Panc1 (cell line): ENCODE measurements around the gene AEN. TPM values are rescaled to one million over a fixed set of nuclear protein-coding genes. Genes with fewer than 3 reads are reported as not detected.
A peak's percentile ranks its signal among the peaks of the same experiment; 100 is the strongest.

Experiments used
- ATAC-seq: fragments of 200-7000 bp; cut with Tn5 transposase; 2 replicates; pipeline ENCODE4 v1.9.1; 2020; ENCODE audit warnings: mild to moderate bottlenecking, moderate library complexity
- BruUV-seq: library from RNA; stranded (reverse); fragments of 400-500 nt; replicated peaks from 2 replicates; lab custom pipeline; 2021; lab: Mats Ljungman, UMichigan
- CTCF ChIA-PET: fragments of 300-600 bp; sonication (Branson Sonifier 250); formaldehyde crosslinking; loops from one replicate; lab custom pipeline; 2022; ENCODE audit warnings: antibody characterized with exemption; lab: Charles Lee
- POLR2A ChIA-PET: fragments of 300-600 bp; sonication (Branson Sonifier 250); formaldehyde crosslinking; loops from one replicate; lab custom pipeline; 2022; ENCODE audit warnings: antibody characterized with exemption; lab: Charles Lee
- DNase-seq: peaks from one replicate; pipeline ENCODE4 v3.0.0-alpha.2; 2010; ENCODE audit warnings: low read depth, low spot score
- H3K27ac ChIP-seq: 2 replicates; pipeline ENCODE4 v1.5.1; 2011; ENCODE audit warnings: mild to moderate bottlenecking, low read length, inconsistent platforms
- H3K27me3 ChIP-seq: fragments of 200-500 bp; sonication (Bioruptor generic); 2 replicates; pipeline ENCODE4 v1.6.0; 2014; ENCODE audit warnings: low read length, inconsistent platforms; ENCODE audit not compliant: control insufficient read depth, insufficient read depth
- H3K36me3 ChIP-seq: fragments of 200-500 bp; sonication (Bioruptor generic); 2 replicates; pipeline ENCODE4 v1.5.1; 2014; ENCODE audit warnings: inconsistent platforms, mild to moderate bottlenecking, low read length, moderate library complexity; ENCODE audit not compliant: control insufficient read depth, insufficient read depth
- H3K4me1 ChIP-seq: 2 replicates; pipeline ENCODE4 v1.5.1; 2011; ENCODE audit warnings: inconsistent platforms, mild to moderate bottlenecking, low read length, moderate library complexity; ENCODE audit not compliant: control insufficient read depth, insufficient read depth
- H3K4me3 ChIP-seq, 2 experiments: 2 replicates each; pipeline ENCODE4 v1.5.1; 2011 to 2012; ENCODE audit warnings: low read depth in 2 of 2, low read length in 2 of 2, mild to moderate bottlenecking in 2 of 2, inconsistent platforms in 1 of 2, moderate library complexity in 1 of 2
- H3K9me3 ChIP-seq: fragments of 200-500 bp; sonication (Bioruptor generic); 2 replicates; pipeline ENCODE4 v1.5.1; 2014; ENCODE audit warnings: low read depth, mild to moderate bottlenecking, inconsistent platforms, low read length, moderate library complexity; ENCODE audit not compliant: control insufficient read depth, insufficient read depth
- CTCF ChIP-seq: fragments of 450-650 bp; IDR thresholded peaks from 2 replicates; pipeline ENCODE4 v1.5.1; 2017; ENCODE audit warnings: mild to moderate bottlenecking
- POLR2AphosphoS5 ChIP-seq: IDR thresholded peaks from 2 replicates; pipeline ENCODE4 v1.6.1; 2012; ENCODE audit warnings: mild to moderate bottlenecking, low read depth, low read length, moderate library complexity
- SIN3A ChIP-seq: IDR thresholded peaks from 2 replicates; pipeline ENCODE4 v1.6.1; 2012; ENCODE audit warnings: low read depth, mild to moderate bottlenecking, low read length, moderate library complexity, borderline replicate concordance; ENCODE audit not compliant: insufficient read depth
- TCF7L2 ChIP-seq: IDR thresholded peaks from 2 replicates; pipeline ENCODE4 v1.6.1; 2011; ENCODE audit warnings: mild to moderate bottlenecking, low read depth, low read length, inconsistent platforms
- in situ Hi-C: cut with HindIII; loops from 2 replicates; pipeline ENCODE4 v1.10.0; 2016; ENCODE audit warnings: low sequenced_read_pairs, low pct_unique_long_range_greater_than_20kb
- intact Hi-C: fragments of 100-400 bp; cut with micrococcal nuclease; formaldehyde crosslinking; loops from one replicate; pipeline ENCODE4 v1.10.0; 2022; ENCODE audit not compliant: unreplicated experiment
- total RNA-seq: library from RNA; stranded (reverse); gene quantifications from one replicate; pipeline ENCODE4 v1.2.1, GENCODE V29; 2021; ENCODE audit not compliant: unreplicated experiment
- TF ChIP-seq, protein P1 (sequence below), 2 experiments: IDR thresholded peaks; 2 replicates each; pipeline ENCODE4 v1.6.1; 2011 to 2012; ENCODE audit warnings: low read depth in 2 of 2, control low read depth in 1 of 2, low read length in 1 of 2, mild to moderate bottlenecking in 1 of 2, moderate library complexity in 1 of 2; ENCODE audit not compliant: insufficient read depth in 1 of 2

Gene AEN
- total RNA-seq, 1 experiment from 2014 or later = 38.7 TPM

DNA sequence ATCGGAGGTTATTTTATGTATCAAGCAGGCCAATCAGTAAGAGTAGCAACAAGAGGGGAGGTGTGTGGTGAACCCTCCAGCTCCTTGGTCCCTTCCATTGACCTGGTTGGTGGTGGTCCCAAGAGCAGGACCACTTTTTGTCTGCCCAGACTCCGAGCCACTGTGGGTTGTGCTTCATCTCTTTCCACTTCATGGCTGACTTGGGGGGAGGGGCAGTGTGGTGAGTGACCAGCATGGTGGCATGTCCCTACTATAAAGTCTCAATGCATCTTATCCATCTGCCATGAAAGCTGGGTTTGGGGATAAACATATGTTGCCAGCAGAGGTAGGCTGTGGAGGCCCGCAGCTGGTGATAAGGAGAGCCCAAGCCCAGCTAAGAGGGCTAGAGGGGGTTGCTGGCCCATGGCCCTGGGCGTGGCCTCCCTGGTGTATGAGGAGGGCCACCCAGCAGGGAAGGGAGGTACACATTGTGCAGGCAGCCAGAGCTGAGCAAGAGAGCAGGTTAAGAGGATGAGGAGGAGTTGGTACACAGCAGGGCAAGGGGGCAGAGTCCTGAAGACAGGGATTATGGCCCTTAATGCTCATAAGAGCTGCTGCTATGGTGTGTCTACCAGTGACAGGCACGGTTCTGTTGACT is 7.0 kb downstream of the AEN start:
- ATAC-seq (0 out of 2 replicates have a peak, but pooled peaks have one; percentile 23), DNase-seq (no peak)
- Histone ChIP-seq H3K9me3 (no peaks in the 10 kb centered on the region), H3K4me3 (no peak overlapping the region), H3K4me1 (peaks cover 9% of the 10 kb centered on the region), H3K27ac (no peak overlapping the region), H3K36me3 (peaks cover 19% of the 10 kb centered on the region), H3K27me3 (no peaks in the 10 kb centered on the region)
- ChIA-PET CTCF (no interaction called here), POLR2A (interaction anchor here (0.8 kb wide), 1 partner anchor 10 kb away, joined by 3 read pairs; no protein-coding TSS in a partner anchor)
- TF ChIP-seq POLR2AphosphoS5 (no peak), SIN3A (no peak), CTCF (no peak), TCF7L2 (no peak)
- TF ChIP-seq, protein P1, sequence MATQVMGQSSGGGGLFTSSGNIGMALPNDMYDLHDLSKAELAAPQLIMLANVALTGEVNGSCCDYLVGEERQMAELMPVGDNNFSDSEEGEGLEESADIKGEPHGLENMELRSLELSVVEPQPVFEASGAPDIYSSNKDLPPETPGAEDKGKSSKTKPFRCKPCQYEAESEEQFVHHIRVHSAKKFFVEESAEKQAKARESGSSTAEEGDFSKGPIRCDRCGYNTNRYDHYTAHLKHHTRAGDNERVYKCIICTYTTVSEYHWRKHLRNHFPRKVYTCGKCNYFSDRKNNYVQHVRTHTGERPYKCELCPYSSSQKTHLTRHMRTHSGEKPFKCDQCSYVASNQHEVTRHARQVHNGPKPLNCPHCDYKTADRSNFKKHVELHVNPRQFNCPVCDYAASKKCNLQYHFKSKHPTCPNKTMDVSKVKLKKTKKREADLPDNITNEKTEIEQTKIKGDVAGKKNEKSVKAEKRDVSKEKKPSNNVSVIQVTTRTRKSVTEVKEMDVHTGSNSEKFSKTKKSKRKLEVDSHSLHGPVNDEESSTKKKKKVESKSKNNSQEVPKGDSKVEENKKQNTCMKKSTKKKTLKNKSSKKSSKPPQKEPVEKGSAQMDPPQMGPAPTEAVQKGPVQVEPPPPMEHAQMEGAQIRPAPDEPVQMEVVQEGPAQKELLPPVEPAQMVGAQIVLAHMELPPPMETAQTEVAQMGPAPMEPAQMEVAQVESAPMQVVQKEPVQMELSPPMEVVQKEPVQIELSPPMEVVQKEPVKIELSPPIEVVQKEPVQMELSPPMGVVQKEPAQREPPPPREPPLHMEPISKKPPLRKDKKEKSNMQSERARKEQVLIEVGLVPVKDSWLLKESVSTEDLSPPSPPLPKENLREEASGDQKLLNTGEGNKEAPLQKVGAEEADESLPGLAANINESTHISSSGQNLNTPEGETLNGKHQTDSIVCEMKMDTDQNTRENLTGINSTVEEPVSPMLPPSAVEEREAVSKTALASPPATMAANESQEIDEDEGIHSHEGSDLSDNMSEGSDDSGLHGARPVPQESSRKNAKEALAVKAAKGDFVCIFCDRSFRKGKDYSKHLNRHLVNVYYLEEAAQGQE (IDR thresholded peaks at IDR 0.05; ENCODE audit: insufficient read depth in 1 of 2, low read depth in 2 of 2, low read length in 1 of 2) = no peak
- no TSS peak for BruUV-seq
- in situ Hi-C loops = no loop called here
- intact Hi-C loops = no loop called here

- in situ Hi-C loops (no loop called here), intact Hi-C loops (no loop called here)
- H3K9me3 ChIP-seq = no peaks in the 10 kb centered on the region
- no peaks in the 10 kb centered on the region for H3K27me3 ChIP-seq
- no peak for DNase-seq
- H3K4me1 ChIP-seq = peaks cover under 1% of the 10 kb centered on the region; the same call in 1 of the 2 replicates
- ChIA-PET POLR2A (no interaction called here), CTCF (no interaction called here)
- no peak overlapping the region for H3K27ac ChIP-seq
- no peak for ATAC-seq
- H3K4me3 ChIP-seq = no peak overlapping the region
- BruUV-seq = no TSS peak
- peaks cover 19% of the 10 kb centered on the region for H3K36me3 ChIP-seq
- TF ChIP-seq SIN3A (no peak), POLR2AphosphoS5 (no peak), CTCF (no peak), TCF7L2 (no peak)
- TF ChIP-seq, protein P1 (IDR thresholded peaks at IDR 0.05; ENCODE audit: insufficient read depth in 1 of 2, low read depth in 2 of 2, low read length in 1 of 2) = no peak
These were observed 7.9 kb downstream of the AEN start for GRCh38 chr15:88629071-88629470.
